ENCODE measurements around the gene GMCL1.

- no peak for TF ChIP-seq CTCF (IDR thresholded peaks at IDR 0.05; ENCODE audit: insufficient read depth, low read depth, low read length)
- no peak for TF ChIP-seq EZH2 (IDR thresholded peaks at IDR 0.05; ENCODE audit: insufficient read depth, low read length)
These were observed 43.4 kb upstream of the GMCL1 start for GRCh38 chr2:69786052-69786560.

All from astrocyte (in vitro differentiated cells and primary cell).